Neuronal stem cell (in vitro differentiated cells): ENCODE data around the gene MARCHF9. TPM values are rescaled to one million over a fixed set of nuclear protein-coding genes. Genes with fewer than 3 reads are reported as not detected.

Experiments used
- DNase-seq: peaks from one replicate; pipeline ENCODE4 v3.0.0-alpha.2; 2013; ENCODE audit warnings: low spot score
- H2AFZ ChIP-seq: one replicate; pipeline ENCODE4 v1.6.1; 2013; ENCODE audit warnings: mild to moderate bottlenecking, low read length, inconsistent platforms
- H2AK5ac ChIP-seq: 2 replicates; pipeline ENCODE4 v1.6.1; 2013; ENCODE audit warnings: low read depth, mild to moderate bottlenecking, inconsistent platforms, low read length, moderate library complexity, mixed read lengths
- H2BK120ac ChIP-seq: 2 replicates; pipeline ENCODE4 v1.6.1; 2013; ENCODE audit warnings: low read depth, mild to moderate bottlenecking, inconsistent platforms, low read length, moderate library complexity, mixed read lengths
- H2BK12ac ChIP-seq: one replicate; pipeline ENCODE4 v1.6.1; 2013; ENCODE audit warnings: low read length, inconsistent platforms
- H2BK15ac ChIP-seq: 2 replicates; pipeline ENCODE4 v1.6.1; 2013; ENCODE audit warnings: mild to moderate bottlenecking, low read length, inconsistent platforms, mixed read lengths
- H2BK5ac ChIP-seq: one replicate; pipeline ENCODE4 v1.6.1; 2013; ENCODE audit warnings: inconsistent platforms, mild to moderate bottlenecking, low read length, moderate library complexity
- H3K14ac ChIP-seq: one replicate; pipeline ENCODE4 v1.6.1; 2013; ENCODE audit warnings: low read length, inconsistent platforms
- H3K18ac ChIP-seq: 2 replicates; pipeline ENCODE4 v1.6.1; 2013; ENCODE audit warnings: low read length, inconsistent platforms
- H3K23ac ChIP-seq: 2 replicates; pipeline ENCODE4 v1.6.1; 2013; ENCODE audit warnings: low read depth, mild to moderate bottlenecking, mixed read lengths, low read length, inconsistent platforms; ENCODE audit not compliant: poor library complexity
- H3K27ac ChIP-seq: replicated peaks from 3 replicates; pipeline ENCODE4 v1.5.1; 2013; ENCODE audit warnings: low read length, inconsistent platforms
- H3K27me3 ChIP-seq, 3 experiments: 2 replicates each; pipeline ENCODE4 v1.6.1; 2013; ENCODE audit warnings: low read length in 3 of 3, mild to moderate bottlenecking in 2 of 3, inconsistent platforms in 1 of 3, low read depth in 1 of 3, mixed read lengths in 1 of 3, moderate library complexity in 1 of 3; ENCODE audit not compliant: control insufficient read depth in 3 of 3, insufficient read depth in 3 of 3
- H3K36me3 ChIP-seq, 2 donors: replicated peaks in 1 of 2; 2 replicates each; pipeline ENCODE4 v1.6.1; 2013; ENCODE audit warnings: low read length in 2 of 2; ENCODE audit not compliant: control insufficient read depth in 2 of 2, insufficient read depth in 2 of 2
- H3K4ac ChIP-seq: 2 replicates; pipeline ENCODE4 v1.6.1; 2013; ENCODE audit warnings: inconsistent platforms, mild to moderate bottlenecking, low read length, moderate library complexity
- H3K4me1 ChIP-seq, 2 donors: 1 replicate in 1 of 2; 2 replicates in 1 of 2; pipeline ENCODE4 v1.6.1; 2013; ENCODE audit warnings: low read length in 2 of 2, low read depth in 1 of 2; ENCODE audit not compliant: control insufficient read depth in 2 of 2, insufficient read depth in 1 of 2
- H3K4me2 ChIP-seq: one replicate; pipeline ENCODE4 v1.6.1; 2013; ENCODE audit warnings: mild to moderate bottlenecking, low read length, inconsistent platforms; ENCODE audit not compliant: insufficient read depth, poor library complexity, severe bottlenecking
- H3K4me3 ChIP-seq, 2 donors: 2 replicates each; pipeline ENCODE4 v1.5.1; 2013; ENCODE audit warnings: low read length in 2 of 2, mild to moderate bottlenecking in 2 of 2, inconsistent platforms in 1 of 2, moderate library complexity in 1 of 2
- H3K79me1 ChIP-seq: one replicate; pipeline ENCODE4 v1.6.1; 2013; ENCODE audit warnings: low read depth, mild to moderate bottlenecking, inconsistent platforms, low read length, moderate library complexity
- H3K9ac ChIP-seq: one replicate; pipeline ENCODE4 v1.6.1; 2013; ENCODE audit warnings: mild to moderate bottlenecking, low read depth, low read length, inconsistent platforms; ENCODE audit not compliant: poor library complexity
- H3K9me3 ChIP-seq, 2 donors: replicated peaks in 1 of 2; 2 replicates each; pipeline versions ENCODE3 to v1.6.1; 2013; ENCODE audit warnings: low read length in 2 of 2, mild to moderate bottlenecking in 2 of 2, inconsistent platforms in 1 of 2, low read depth in 1 of 2, mixed read lengths in 1 of 2, moderate library complexity in 1 of 2; ENCODE audit not compliant: control insufficient read depth in 2 of 2, insufficient read depth in 1 of 2
- H4K8ac ChIP-seq: one replicate; pipeline ENCODE4 v1.6.1; 2013; ENCODE audit warnings: low read depth, mild to moderate bottlenecking, inconsistent platforms, low read length, moderate library complexity
- H4K91ac ChIP-seq: one replicate; pipeline ENCODE4 v1.6.1; 2013; ENCODE audit warnings: low read length, low read depth, mild to moderate bottlenecking, inconsistent platforms; ENCODE audit not compliant: poor library complexity
- WGBS, 2 donors: extraction: QIAGEN DNeasy Blood & Tissue Kit; methylation state at CpG; one replicate each; pipeline ENCODE4 v1.1.7; 2013; ENCODE audit warnings: missing lambda C conversion rate in 2 of 2, mixed read lengths in 1 of 2; ENCODE audit not compliant: insufficient read length in 2 of 2, insufficient replicate concordance in 1 of 2; ENCODE audit errors: extremely low coverage in 2 of 2; 5-methylcytosine and 5-hydroxymethylcytosine counted together
- polyA plus RNA-seq, 2 experiments: library from polyadenylated mRNA; stranded (reverse); fragments of 200-250 nt; gene quantifications; one replicate each; pipeline ENCODE4 v1.2.3, GENCODE V29; 2013

The MARCHF9 gene, protein sequence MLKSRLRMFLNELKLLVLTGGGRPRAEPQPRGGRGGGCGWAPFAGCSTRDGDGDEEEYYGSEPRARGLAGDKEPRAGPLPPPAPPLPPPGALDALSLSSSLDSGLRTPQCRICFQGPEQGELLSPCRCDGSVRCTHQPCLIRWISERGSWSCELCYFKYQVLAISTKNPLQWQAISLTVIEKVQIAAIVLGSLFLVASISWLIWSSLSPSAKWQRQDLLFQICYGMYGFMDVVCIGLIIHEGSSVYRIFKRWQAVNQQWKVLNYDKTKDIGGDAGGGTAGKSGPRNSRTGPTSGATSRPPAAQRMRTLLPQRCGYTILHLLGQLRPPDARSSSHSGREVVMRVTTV
- polyA plus RNA-seq (2013, experiment 1 of 2): 14.0 TPM
- polyA plus RNA-seq (2013, experiment 2 of 2): 14.6 TPM

DNA sequence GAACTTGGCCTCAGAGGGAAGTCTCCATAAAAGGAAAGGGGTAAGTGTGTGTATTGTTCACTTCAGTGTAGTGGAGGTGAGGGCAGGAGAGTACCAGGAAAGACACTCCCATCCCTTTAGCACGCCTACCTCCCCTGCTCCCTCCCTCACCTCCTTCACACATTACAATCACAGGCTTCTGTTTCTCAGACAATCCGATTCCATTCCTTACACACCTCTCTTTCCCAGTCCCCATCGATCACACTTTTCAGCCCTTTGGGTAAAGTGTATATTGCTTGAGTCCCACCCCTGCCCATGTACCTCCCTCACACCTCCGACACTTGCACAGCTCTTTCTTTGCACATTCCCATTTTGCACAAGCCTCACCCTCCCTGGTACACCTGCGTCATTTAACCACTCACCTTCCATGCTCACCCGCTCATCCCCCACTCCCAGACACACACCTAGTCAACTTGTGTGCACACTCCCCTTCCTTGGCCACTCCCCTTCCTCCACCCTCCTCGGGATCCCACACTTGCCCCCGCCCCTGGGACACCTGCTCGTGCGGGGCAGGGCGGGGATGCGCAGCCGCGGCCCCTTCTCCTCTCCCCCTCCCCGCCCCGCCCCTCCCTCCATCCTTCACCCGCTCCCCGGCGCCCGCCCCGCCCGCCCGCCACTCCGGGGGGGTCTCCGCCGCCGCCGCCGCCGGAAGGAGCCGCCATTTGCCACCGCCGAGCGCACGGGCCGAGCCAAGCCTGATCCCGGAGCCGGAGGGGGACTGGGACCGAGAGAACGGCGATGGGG lies at the start of gene MARCHF9:
Gene MARCHF9, plus strand, starts transcription at position 693 of the 783 bp plus-strand sequence. CDS start 426 bp downstream, outside the sequence.
- Histone ChIP-seq H3K23ac (no peak within 1 kb of the TSS), H2BK5ac (no peak within 1 kb of the TSS), H3K27ac (no peak within 1 kb of the TSS), H2AFZ (peak within 1 kb of the TSS; percentile 61), H3K14ac (no peak within 1 kb of the TSS), H3K9ac (peak within 1 kb of the TSS; percentile 87), H4K8ac (no peak within 1 kb of the TSS), H3K4me3 (peak within 1 kb of the TSS; percentile 58 to 89), H2BK12ac (no peak within 1 kb of the TSS), H2BK120ac (no peak within 1 kb of the TSS), H4K91ac (no peak within 1 kb of the TSS), H3K36me3 (peaks cover 17 to 46% of the 10 kb centered on the region in 2 donors), H3K4me2 (peak within 1 kb of the TSS; percentile 97), H3K4ac (no peak within 1 kb of the TSS), H3K18ac (peak within 1 kb of the TSS; percentile 84), H3K79me1 (peaks cover 13% of the 10 kb centered on the region), H3K27me3 (peaks cover 0 to 13% (median 3%) of the 10 kb centered on the region in 3 experiments), H3K4me1 (peaks cover 29 to 39% of the 10 kb centered on the region in 2 donors), H2AK5ac (peak within 1 kb of the TSS; percentile 46), H2BK15ac (no peak within 1 kb of the TSS), H3K9me3 (no peaks in the 10 kb centered on the region)
- WGBS, 2 donors: no CpG with 5 or more reads among the region's 41 CpGs
- no peak for DNase-seq

DNA sequence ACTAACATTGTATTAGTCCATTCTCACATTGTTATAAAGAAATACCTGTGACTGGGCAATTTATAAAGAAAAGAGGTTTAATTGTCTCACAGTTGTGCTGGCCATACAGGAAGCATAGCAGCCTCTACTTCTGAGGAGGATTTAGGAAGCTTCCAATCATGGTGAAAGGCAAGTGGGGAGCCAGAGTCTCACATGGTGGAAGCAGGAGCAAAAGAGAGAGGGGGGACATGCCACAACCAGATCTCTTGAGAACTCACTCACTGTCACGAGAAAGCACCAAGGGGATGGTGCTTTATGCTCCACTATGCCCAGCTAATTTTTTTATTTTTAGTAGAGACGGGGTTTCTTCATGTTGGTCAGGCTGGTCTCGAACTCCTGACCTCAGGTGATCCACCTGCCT lies 47.7 kb upstream of the MARCHF9 start:
- Histone ChIP-seq H3K14ac (no peak overlapping the region), H3K4ac (no peak overlapping the region), H2AFZ (no peak overlapping the region), H2BK12ac (no peak overlapping the region), H3K4me1 (no peaks in the 10 kb centered on the region), H3K4me2 (no peak overlapping the region), H3K9me3 (peaks cover 0 to 13% of the 10 kb centered on the region in 2 donors), H3K27ac (no peak overlapping the region), H3K23ac (no peak overlapping the region), H3K4me3 (no peak overlapping the region), H2AK5ac (no peak overlapping the region), H4K91ac (no peak overlapping the region), H3K79me1 (no peaks in the 10 kb centered on the region), H2BK5ac (no peak overlapping the region), H4K8ac (no peak overlapping the region), H3K27me3 (no peaks in the 10 kb centered on the region), H3K9ac (no peak overlapping the region), H2BK15ac (no peak overlapping the region), H3K36me3 (peaks cover 2 to 65% of the 10 kb centered on the region in 2 donors), H2BK120ac (no peak overlapping the region), H3K18ac (no peak overlapping the region)
- WGBS, 2 donors: no CpG with 5 or more reads among the region's 3 CpGs
- no peak for DNase-seq

DNA sequence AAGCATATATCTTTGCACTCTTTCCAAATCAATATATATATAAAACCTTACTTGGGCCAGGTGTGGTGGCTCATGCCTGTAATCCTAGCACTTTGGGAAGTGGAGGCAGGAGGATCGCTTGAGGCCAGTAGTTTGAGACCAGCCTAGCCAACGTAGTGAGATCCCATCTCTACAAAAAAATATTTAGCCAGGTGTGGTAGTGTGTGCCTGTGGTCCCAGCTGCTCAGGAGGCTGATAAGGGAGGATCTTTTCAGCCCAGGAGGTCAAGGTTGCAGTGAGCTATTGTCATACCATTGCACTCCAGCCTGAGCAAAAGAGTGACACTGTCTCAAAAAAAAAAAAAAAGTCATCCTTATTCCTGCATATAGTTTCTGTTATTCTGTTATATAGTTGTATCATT lies 46.6 kb upstream of the MARCHF9 start:
- no peak overlapping the region for H2AFZ ChIP-seq
- no peak overlapping the region for H2BK12ac ChIP-seq
- no peak overlapping the region for H3K9ac ChIP-seq
- H3K36me3 ChIP-seq: peaks cover 2 to 61% of the 10 kb centered on the region in 2 donors
- H3K27me3 ChIP-seq: no peaks in the 10 kb centered on the region
- no peak overlapping the region for H2BK15ac ChIP-seq
- H2BK120ac ChIP-seq: no peak overlapping the region
- H3K4me1 ChIP-seq: peaks cover 0 to 3% of the 10 kb centered on the region in 2 donors
- H3K27ac ChIP-seq: no peak overlapping the region
- no peak for DNase-seq
- H3K4me3 ChIP-seq: no peak overlapping the region
- H3K4ac ChIP-seq: no peak overlapping the region
- H2AK5ac ChIP-seq: no peak overlapping the region
- H3K4me2 ChIP-seq: no peak overlapping the region
- no peak overlapping the region for H3K23ac ChIP-seq
- H3K79me1 ChIP-seq: no peaks in the 10 kb centered on the region
- peaks cover 0 to 13% of the 10 kb centered on the region in 2 donors for H3K9me3 ChIP-seq
- WGBS, 2 donors: no CpG with 5 or more reads among the region's 2 CpGs
- H4K8ac ChIP-seq: no peak overlapping the region
- no peak overlapping the region for H3K18ac ChIP-seq
- no peak overlapping the region for H2BK5ac ChIP-seq
- no peak overlapping the region for H3K14ac ChIP-seq
- H4K91ac ChIP-seq: no peak overlapping the region

DNA sequence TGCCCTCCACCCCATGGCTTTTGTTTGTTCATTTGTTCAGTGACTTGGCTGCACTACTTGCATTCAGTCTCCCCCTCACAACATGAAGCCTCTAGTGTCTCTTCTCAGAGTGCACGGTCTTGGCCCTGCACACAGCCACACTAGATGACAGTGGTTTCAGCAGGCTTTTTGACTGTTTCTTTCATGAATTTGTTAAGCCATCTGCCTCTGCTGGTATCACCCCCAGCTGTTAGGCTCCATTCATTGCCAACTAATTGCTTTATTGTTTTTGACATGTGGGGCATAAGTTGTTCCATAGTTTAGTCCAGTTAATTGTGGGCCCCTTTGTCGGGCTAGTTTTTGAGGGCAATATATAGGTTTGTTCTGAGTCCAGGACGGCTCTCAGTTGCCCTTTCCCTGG lies 42.2 kb upstream of the MARCHF9 start:
- no CpG with 5 or more reads among the region's 3 CpGs for WGBS, 2 donors
- Histone ChIP-seq H3K4me2 (no peak overlapping the region), H3K36me3 (peaks cover 6 to 52% of the 10 kb centered on the region in 2 donors), H3K27me3 (no peaks in the 10 kb centered on the region), H4K8ac (no peak overlapping the region), H3K9ac (no peak overlapping the region), H2BK12ac (no peak overlapping the region), H4K91ac (no peak overlapping the region), H3K9me3 (peaks cover 0 to 7% of the 10 kb centered on the region in 2 donors), H3K4me3 (no peak overlapping the region), H3K4me1 (peaks cover 0 to 3% of the 10 kb centered on the region in 2 donors), H2AK5ac (no peak overlapping the region), H3K23ac (no peak overlapping the region), H3K14ac (no peak overlapping the region), H3K79me1 (no peaks in the 10 kb centered on the region), H3K18ac (no peak overlapping the region), H3K4ac (no peak overlapping the region), H2AFZ (no peak overlapping the region), H2BK5ac (no peak overlapping the region), H2BK120ac (no peak overlapping the region), H3K27ac (no peak overlapping the region), H2BK15ac (no peak overlapping the region)
- no peak for DNase-seq
